GM19463 (cell line): ENCODE results near the gene BEND3.

Experiments
- ATAC-seq: cut with Tn5 transposase; IDR thresholded peaks from one replicate; pipeline ENCODE4 v1.9.1; 2021; ENCODE audit warnings: mild to moderate bottlenecking, moderate library complexity; ENCODE audit not compliant: unreplicated experiment

The BEND3 gene

GRCh38 chr6:107083921-107084320 is 31.4 kb downstream of the BEND3 start:
- ATAC-seq, result no peak

DNA sequence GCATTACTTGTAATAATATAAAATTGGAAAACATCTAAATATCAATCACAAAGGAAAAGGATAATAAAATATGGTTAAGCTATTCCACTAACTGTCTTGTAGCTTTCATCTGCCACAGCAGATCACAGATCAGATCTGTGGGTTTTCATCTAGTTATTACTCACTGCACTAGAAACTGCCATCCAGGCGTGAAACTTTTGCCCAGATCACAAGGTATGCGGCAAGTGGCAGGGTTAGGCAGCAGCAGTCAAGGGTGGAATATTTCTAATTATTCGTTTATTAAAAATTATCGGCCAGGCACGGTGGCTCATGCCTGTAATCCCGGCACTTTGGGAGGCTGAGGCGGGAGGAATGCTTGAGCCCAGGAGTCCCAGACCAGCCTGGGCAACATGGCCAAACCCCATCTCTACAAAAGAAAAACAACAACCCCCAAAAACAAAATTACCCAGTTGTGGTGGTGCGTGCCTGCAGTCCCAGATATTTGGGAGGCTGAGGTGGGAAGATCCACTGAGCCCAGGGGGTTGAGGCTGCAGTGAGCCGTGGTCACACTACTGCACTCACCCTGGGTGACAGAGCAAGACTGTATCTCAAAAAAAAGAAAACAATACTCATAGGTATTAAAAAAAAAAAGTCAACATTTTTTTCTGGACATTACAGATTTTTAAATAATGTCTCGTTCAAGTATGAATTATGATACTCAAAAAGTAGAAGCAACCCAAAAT is 32.1 kb downstream of the BEND3 start:
- ATAC-seq, result peak; percentile 95

GRCh38 chr6:107082045-107082444 is 33.3 kb downstream of the BEND3 start:
- ATAC-seq, result no peak

GRCh38 chr6:107080036-107080435 is 35.3 kb downstream of the BEND3 start:
- no peak for ATAC-seq

DNA sequence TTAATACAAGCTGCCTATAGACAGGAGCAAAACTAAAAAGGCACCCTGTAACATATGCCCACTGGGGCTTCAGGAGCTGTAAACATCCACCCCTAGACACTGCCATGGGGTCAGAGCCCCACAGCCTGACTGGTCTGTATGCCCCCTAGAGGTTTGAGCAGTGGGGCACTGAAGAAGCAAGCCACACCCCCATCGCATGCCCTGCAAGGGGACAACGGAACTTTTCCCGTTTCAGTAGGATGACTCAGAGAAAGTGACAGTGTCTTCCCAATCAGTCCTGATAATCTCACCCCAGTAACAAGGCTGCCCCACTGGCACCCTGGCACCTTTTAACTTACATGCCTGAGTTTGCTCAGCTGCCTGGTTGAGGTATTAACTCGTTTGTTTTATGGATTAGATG is 35.9 kb downstream of the BEND3 start:
- ATAC-seq, result no peak

- ATAC-seq, result no peak
Measured at GRCh38 chr6:107077710-107078109, 37.6 kb downstream of the BEND3 start.

- ATAC-seq, result no peak
Measured at GRCh38 chr6:107075951-107076381, 39.3 kb downstream of the BEND3 start.

DNA sequence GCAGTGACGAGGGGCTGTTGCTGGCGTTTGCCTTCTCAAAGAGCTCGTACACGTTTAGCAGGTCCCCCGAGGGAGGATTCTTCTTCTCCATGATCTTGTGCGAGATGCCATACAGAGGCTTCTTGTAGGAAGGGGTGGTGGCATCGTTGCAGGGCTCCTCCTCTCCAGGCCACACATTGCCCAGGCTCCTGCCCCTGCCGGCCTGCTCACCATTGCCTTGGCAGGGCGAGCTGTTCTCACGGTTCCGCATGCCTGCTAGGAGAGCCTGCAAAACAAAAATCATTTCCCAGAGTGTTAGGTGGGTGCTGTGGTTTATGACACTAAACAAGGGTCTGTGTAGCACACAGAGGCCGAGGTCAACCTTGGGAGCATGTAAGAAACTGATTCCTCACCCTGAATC is 44.6 kb downstream of the BEND3 start:
- ATAC-seq, result no peak

- no peak for ATAC-seq
Measured at GRCh38 chr6:107069631-107070548, 45.4 kb downstream of the BEND3 start.

- no peak for ATAC-seq
Measured at GRCh38 chr6:107068691-107069630, 46.4 kb downstream of the BEND3 start.

- no peak for ATAC-seq
Measured at GRCh38 chr6:107066697-107067659, 48.3 kb downstream of the BEND3 start.

GRCh38 chr6:107064579-107065065 is 50.7 kb downstream of the BEND3 start:
- ATAC-seq, result peak; percentile 42

DNA sequence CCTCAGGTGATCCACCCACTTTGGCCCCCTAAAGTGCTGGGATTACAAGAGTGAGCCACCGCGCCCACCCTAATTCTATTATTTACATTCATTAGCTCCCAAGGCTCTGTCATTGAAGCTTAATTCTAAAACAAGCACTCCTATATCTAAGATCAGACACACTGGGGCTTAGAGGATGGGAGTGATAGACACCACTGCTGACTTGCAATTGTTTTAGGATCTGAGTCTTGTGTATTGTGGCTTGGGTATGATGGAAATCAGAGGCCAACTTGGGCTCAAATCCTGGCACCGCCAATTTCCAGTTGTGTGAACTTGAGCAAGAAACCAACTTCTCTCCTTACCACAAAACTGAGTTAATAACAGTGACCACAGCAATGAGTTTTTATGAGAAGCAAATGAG is 52.6 kb downstream of the BEND3 start:
- no peak for ATAC-seq

DNA sequence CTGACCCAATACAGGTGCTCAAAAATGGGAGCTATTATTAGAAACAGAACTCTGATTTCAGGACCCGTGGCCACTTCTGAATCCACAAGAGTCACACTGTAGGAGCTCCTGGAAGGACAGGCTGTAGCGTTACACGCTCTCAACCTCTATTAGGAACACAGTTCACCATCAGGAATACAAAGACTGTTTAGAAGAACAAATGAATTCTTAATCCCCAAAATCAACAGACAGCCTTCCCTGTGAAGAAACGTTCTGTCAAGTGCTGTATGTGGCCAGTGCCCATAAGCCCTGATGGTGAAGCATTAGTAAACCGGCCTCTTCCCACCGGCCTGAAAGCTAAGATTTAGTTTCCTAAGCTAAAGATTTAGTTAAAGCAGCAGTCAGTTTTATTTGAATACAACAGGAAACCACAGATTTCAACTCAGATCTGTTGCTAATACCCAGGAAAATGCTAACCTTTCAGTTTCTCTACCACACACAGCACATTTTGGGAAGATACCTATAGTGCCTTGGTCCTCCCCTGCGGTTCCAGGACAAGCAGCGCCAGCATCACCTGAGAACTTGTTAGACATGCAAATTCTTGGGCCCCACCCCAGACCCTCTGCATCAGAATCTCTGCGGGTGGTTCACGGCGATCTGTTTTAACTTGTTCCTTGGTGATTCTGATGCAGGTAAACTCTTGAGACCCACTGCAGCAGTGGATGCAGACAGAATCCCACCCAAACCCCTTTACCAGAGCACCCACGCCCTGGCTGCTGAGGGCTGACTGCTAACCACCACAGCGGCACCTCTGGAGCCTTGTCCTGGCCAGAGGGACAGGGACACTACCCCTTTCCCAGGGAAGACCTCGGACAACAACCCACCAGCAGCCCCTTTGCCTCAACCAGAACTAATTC is 53.9 kb downstream of the BEND3 start:
- no peak for ATAC-seq

GRCh38 chr6:107060704-107061103 is 54.6 kb downstream of the BEND3 start:
- no peak for ATAC-seq

DNA sequence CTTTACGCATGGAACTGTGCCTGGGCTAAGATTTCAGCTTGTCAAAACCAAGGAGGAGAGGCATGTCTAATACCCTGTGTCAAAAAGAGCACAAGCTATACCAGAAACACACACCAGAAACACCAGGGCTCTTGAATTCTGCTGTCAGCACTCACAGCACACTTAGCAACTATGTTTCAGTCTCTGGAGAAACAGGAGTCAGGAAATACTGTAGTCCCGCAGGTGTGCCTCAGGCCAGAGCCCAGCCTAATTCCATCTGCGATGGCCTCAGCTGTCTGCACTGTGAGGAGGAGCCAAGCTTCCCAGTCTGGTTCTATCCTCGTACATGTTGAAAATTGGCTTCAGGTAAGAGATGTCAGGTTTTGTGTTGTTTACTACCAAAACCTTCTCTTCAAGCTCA is 55.7 kb downstream of the BEND3 start:
- no peak for ATAC-seq

DNA sequence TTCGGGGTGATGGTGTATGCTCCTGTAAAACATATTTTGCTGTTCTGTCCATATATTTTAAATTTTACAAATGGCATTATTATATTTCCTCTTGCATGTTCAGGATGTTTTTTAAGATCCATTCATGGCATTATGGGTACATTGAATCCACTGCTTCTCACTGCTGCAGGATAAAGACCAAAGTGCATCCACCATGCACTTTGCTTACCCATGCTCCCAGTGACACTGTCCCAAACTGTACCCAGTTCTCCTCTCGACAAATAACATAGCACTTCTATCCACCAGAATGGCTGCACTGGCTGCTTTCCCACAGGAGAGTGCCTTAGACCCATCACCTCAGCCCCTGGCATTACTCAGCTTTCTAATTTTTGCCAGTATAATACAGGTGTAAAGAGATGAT is 57.6 kb downstream of the BEND3 start:
- ATAC-seq, result no peak

GRCh38 chr6:107056796-107057195 is 58.5 kb downstream of the BEND3 start:
- ATAC-seq, result no peak

GRCh38 chr6:107047807-107048206 is 67.5 kb downstream of the BEND3 start:
- no peak for ATAC-seq
